Measurements from ENCODE around the gene DHX16. TPM values are rescaled to one million over a fixed set of nuclear protein-coding genes. Genes with fewer than 3 reads are reported as not detected.
A peak's percentile ranks its signal among the peaks of the same experiment; 100 is the strongest.

The DHX16 gene
- total and polyA plus RNA-seq, 9 of the 15 experiments (the other 6 are each of a cell fraction or from before 2014, with no cell fraction given): 14.6 to 66.1 (median 47.5) TPM

DNA sequence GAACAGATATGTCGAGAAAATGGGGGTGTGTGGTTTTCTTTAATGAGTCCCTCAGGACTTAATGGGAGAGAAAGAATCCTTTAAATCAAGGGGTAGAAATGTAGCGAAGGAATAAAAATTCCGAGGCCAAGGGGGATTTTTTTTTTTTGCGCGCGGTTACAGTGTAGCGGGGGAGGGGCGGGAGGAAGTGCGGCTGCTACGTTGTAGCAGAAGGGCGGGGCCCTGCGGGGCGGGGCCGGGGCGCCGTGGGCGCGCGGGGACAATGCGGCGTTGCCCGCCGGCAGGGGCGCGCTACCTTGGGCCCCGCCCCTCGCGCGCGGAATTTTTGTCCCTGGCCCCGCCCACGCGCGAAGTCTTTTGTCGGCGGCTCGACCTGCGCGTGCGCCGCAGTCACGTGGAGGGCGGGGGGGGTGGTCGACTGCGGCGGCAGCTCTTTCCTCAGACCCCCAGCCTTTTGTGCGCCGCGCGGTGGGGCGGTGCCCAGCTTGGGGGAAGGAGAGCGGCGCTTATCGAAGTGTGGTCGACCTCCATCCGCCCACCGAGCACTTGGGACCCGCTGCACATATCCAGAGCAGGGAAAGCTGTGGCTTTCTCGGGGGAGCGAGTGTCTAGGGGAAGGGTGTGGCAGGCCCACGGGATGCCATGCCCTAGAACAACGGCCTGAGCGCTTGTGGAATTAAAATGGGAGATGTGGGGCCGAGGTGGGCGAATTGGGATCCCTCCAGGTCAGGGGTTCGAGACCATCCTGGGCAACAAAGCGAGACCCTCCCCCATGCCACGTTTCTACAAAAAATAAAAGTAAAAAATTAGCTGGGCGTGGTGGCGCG, 48.6 kb upstream of the DHX16 start (continued):
- TF ChIP-seq, protein P1, sequence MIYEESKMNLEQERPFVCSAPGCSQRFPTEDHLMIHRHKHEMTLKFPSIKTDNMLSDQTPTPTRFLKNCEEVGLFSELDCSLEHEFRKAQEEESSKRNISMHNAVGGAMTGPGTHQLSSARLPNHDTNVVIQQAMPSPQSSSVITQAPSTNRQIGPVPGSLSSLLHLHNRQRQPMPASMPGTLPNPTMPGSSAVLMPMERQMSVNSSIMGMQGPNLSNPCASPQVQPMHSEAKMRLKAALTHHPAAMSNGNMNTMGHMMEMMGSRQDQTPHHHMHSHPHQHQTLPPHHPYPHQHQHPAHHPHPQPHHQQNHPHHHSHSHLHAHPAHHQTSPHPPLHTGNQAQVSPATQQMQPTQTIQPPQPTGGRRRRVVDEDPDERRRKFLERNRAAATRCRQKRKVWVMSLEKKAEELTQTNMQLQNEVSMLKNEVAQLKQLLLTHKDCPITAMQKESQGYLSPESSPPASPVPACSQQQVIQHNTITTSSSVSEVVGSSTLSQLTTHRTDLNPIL (CRISPR knock-in tag; IDR thresholded peaks at IDR 0.05): no peak; the same call in 1 of the 2 replicates
- TF ChIP-seq ZBTB7A (IDR thresholded peaks at IDR 0.05; ENCODE audit: borderline replicate concordance, control insufficient read depth, low read depth, low read length) (peak; percentile 76; the same call in 1 of the 2 replicates), ZNF79 (CRISPR knock-in tag; IDR thresholded peaks at IDR 0.05; ENCODE audit: low read depth) (no peak), NFATC3 (IDR thresholded peaks at IDR 0.05) (peak; percentile 74; the same call in 1 of the 2 replicates), ZNF347 (CRISPR knock-in tag; IDR thresholded peaks at IDR 0.05; ENCODE audit: low read depth) (peak; percentile 79; the same call in 1 of the 2 replicates), SIX5 (IDR thresholded peaks at IDR 0.05; ENCODE audit: borderline replicate concordance in 1 of 2, insufficient read depth in 1 of 2, low read depth in 1 of 2, low read length in 2 of 2) (no peak), TAF1 (IDR thresholded peaks at IDR 0.05; ENCODE audit: control insufficient read depth, extremely low read depth, insufficient read depth, low read length, severe bottlenecking) (peak; percentile 60), NCOA1 (IDR thresholded peaks at IDR 0.05; ENCODE audit: low read depth) (0 out of 2 replicates have a peak, but pooled peaks have one; percentile 37), SNRNP70 (optimal IDR thresholded peaks at IDR 0.05; ENCODE audit: low read depth, low read length) (no peak)
- TF ChIP-seq, protein P2, sequence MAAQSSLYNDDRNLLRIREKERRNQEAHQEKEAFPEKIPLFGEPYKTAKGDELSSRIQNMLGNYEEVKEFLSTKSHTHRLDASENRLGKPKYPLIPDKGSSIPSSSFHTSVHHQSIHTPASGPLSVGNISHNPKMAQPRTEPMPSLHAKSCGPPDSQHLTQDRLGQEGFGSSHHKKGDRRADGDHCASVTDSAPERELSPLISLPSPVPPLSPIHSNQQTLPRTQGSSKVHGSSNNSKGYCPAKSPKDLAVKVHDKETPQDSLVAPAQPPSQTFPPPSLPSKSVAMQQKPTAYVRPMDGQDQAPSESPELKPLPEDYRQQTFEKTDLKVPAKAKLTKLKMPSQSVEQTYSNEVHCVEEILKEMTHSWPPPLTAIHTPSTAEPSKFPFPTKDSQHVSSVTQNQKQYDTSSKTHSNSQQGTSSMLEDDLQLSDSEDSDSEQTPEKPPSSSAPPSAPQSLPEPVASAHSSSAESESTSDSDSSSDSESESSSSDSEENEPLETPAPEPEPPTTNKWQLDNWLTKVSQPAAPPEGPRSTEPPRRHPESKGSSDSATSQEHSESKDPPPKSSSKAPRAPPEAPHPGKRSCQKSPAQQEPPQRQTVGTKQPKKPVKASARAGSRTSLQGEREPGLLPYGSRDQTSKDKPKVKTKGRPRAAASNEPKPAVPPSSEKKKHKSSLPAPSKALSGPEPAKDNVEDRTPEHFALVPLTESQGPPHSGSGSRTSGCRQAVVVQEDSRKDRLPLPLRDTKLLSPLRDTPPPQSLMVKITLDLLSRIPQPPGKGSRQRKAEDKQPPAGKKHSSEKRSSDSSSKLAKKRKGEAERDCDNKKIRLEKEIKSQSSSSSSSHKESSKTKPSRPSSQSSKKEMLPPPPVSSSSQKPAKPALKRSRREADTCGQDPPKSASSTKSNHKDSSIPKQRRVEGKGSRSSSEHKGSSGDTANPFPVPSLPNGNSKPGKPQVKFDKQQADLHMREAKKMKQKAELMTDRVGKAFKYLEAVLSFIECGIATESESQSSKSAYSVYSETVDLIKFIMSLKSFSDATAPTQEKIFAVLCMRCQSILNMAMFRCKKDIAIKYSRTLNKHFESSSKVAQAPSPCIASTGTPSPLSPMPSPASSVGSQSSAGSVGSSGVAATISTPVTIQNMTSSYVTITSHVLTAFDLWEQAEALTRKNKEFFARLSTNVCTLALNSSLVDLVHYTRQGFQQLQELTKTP (IDR thresholded peaks at IDR 0.05; ENCODE audit: low read depth in 1 of 2, partially characterized antibody in 2 of 2): peak; percentile 40 to 69
- TF ChIP-seq, protein P3, sequence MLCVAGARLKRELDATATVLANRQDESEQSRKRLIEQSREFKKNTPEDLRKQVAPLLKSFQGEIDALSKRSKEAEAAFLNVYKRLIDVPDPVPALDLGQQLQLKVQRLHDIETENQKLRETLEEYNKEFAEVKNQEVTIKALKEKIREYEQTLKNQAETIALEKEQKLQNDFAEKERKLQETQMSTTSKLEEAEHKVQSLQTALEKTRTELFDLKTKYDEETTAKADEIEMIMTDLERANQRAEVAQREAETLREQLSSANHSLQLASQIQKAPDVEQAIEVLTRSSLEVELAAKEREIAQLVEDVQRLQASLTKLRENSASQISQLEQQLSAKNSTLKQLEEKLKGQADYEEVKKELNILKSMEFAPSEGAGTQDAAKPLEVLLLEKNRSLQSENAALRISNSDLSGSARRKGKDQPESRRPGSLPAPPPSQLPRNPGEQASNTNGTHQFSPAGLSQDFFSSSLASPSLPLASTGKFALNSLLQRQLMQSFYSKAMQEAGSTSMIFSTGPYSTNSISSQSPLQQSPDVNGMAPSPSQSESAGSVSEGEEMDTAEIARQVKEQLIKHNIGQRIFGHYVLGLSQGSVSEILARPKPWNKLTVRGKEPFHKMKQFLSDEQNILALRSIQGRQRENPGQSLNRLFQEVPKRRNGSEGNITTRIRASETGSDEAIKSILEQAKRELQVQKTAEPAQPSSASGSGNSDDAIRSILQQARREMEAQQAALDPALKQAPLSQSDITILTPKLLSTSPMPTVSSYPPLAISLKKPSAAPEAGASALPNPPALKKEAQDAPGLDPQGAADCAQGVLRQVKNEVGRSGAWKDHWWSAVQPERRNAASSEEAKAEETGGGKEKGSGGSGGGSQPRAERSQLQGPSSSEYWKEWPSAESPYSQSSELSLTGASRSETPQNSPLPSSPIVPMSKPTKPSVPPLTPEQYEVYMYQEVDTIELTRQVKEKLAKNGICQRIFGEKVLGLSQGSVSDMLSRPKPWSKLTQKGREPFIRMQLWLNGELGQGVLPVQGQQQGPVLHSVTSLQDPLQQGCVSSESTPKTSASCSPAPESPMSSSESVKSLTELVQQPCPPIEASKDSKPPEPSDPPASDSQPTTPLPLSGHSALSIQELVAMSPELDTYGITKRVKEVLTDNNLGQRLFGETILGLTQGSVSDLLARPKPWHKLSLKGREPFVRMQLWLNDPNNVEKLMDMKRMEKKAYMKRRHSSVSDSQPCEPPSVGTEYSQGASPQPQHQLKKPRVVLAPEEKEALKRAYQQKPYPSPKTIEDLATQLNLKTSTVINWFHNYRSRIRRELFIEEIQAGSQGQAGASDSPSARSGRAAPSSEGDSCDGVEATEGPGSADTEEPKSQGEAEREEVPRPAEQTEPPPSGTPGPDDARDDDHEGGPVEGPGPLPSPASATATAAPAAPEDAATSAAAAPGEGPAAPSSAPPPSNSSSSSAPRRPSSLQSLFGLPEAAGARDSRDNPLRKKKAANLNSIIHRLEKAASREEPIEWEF (CRISPR knock-in tag; IDR thresholded peaks at IDR 0.05): no peak
- TF ChIP-seq, protein P4, sequence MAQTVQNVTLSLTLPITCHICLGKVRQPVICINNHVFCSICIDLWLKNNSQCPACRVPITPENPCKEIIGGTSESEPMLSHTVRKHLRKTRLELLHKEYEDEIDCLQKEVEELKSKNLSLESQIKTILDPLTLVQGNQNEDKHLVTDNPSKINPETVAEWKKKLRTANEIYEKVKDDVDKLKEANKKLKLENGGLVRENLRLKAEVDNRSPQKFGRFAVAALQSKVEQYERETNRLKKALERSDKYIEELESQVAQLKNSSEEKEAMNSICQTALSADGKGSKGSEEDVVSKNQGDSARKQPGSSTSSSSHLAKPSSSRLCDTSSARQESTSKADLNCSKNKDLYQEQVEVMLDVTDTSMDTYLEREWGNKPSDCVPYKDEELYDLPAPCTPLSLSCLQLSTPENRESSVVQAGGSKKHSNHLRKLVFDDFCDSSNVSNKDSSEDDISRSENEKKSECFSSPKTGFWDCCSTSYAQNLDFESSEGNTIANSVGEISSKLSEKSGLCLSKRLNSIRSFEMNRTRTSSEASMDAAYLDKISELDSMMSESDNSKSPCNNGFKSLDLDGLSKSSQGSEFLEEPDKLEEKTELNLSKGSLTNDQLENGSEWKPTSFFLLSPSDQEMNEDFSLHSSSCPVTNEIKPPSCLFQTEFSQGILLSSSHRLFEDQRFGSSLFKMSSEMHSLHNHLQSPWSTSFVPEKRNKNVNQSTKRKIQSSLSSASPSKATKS (CRISPR knock-in tag; IDR thresholded peaks at IDR 0.05): peak; percentile 58; the same call in 1 of the 2 replicates

Data from K562 (cell line).